Gastrocnemius medialis (tissue), 4 donors: ENCODE measurements around the gene ZNF789. TPM values are rescaled to one million over a fixed set of nuclear protein-coding genes. Genes with fewer than 3 reads are reported as not detected.

Experiments
- ATAC-seq, 2 donors: fragments of 150-250 bp; one replicate each; pipeline ENCODE4 v1.9.1; 2016
- DNase-seq, 2 donors: peaks; one replicate each; pipeline ENCODE4 v3.0.0-alpha.2; 2019
- H3K27ac ChIP-seq, 4 donors: fragments of 200-600 bp; sonication (generic); 1 replicate in 1 of 4; 2 replicates in 3 of 4; pipeline ENCODE4 v1.5.1; 2016 to 2018; ENCODE audit warnings: mild to moderate bottlenecking in 2 of 4, moderate library complexity in 1 of 4
- H3K27me3 ChIP-seq, 3 donors: fragments of 200-600 bp; sonication (generic) in 2 of 3; 1 replicate in 1 of 3; 2 replicates in 2 of 3; pipeline versions ENCODE4 v1.5.1 to v1.6.0; 2016 to 2019; ENCODE audit warnings: mild to moderate bottlenecking in 1 of 3, moderate library complexity in 1 of 3
- H3K36me3 ChIP-seq, 2 donors: fragments of 200-600 bp; sonication (generic) in 1 of 2; one replicate each; pipeline ENCODE4 v1.5.1; 2017 to 2018
- H3K4me1 ChIP-seq, 2 donors: fragments of 200-600 bp; sonication (generic) in 1 of 2; one replicate each; pipeline ENCODE4 v1.5.1; 2016 to 2017; ENCODE audit warnings: mild to moderate bottlenecking in 2 of 2
- H3K4me3 ChIP-seq, 4 donors: fragments of 200-600 bp; sonication (generic) in 3 of 4; 1 replicate in 1 of 4; 2 replicates in 3 of 4; pipeline ENCODE4 v1.5.1; 2016 to 2019; ENCODE audit warnings: mild to moderate bottlenecking in 2 of 4
- H3K9me3 ChIP-seq, 3 donors: fragments of 200-600 bp; sonication (generic) in 2 of 3; 1 replicate in 1 of 3; 2 replicates in 2 of 3; pipeline ENCODE4 v1.5.1; 2016 to 2019
- CTCF ChIP-seq, 5 experiments: fragments of 450-650 bp in 3 of 5; fragments of 200-600 bp in 2 of 5; sonication (generic) in 2 of 5; IDR thresholded peaks in 4 of 5; conservative IDR thresholded peaks in 1 of 5; 1 replicate in 4 of 5; 2 replicates in 1 of 5; pipeline ENCODE4 v1.5.1; 2016 to 2019; ENCODE audit warnings: antibody characterized with exemption in 5 of 5, mild to moderate bottlenecking in 3 of 5, moderate library complexity in 3 of 5
- POLR2A ChIP-seq, 2 donors: fragments of 450-650 bp; IDR thresholded peaks; one replicate each; pipeline ENCODE4 v1.6.1; 2017; ENCODE audit warnings: antibody characterized with exemption in 2 of 2, mild to moderate bottlenecking in 2 of 2, moderate library complexity in 2 of 2
- in situ Hi-C, 4 donors: fragments of 200-750 bp; cut with MboI; loops; one replicate each; pipeline versions ENCODE4 v1.15.0 to v1.8.0; 2017; ENCODE audit warnings: low sequenced_read_pairs in 4 of 4
- intact Hi-C: fragments of 100-400 bp; cut with DNase I; formaldehyde crosslinking; loops from one replicate; pipeline ENCODE4 v1.15.1; 2023; ENCODE audit warnings: low total_unique reads
- total RNA-seq, 4 donors: library from RNA; depleted of rRNA; stranded (reverse); fragments of >200 nt; gene quantifications; one replicate each; pipeline versions ENCODE4 v1.1.0 to v1.2.3, GENCODE V29; 2016

ZNF789 gene
- total RNA-seq, 4 donors from 2014 or later, result 1.2 to 2.8 (median 1.4) TPM

- TF ChIP-seq POLR2A (IDR thresholded peaks at IDR 0.05) (no peak), CTCF (IDR thresholded peaks at IDR 0.05 in 4 of 5, conservative IDR thresholded peaks at IDR 0.05 in 1 of 5) (no peak)
- DNase-seq, result no peak
- H3K9me3 ChIP-seq, result no peaks in the 10 kb centered on the region
- H3K36me3 ChIP-seq, result peaks cover 3 to 48% of the 10 kb centered on the region in 2 donors
- intact Hi-C loops (no loop called here), in situ Hi-C loops (no loop called here)
- no peaks in the 10 kb centered on the region for H3K27me3 ChIP-seq
- no peaks in the 10 kb centered on the region for H3K4me1 ChIP-seq
- ATAC-seq, result no peak
- no peak overlapping the region for H3K4me3 ChIP-seq
- no peak overlapping the region for H3K27ac ChIP-seq
These were observed 48.7 kb downstream of the ZNF789 start for GRCh38 chr7:99521399-99521798.

- Histone ChIP-seq H3K9me3 (peaks cover 0 to 17% (median 0%) of the 10 kb centered on the region in 3 donors), H3K4me1 (no peaks in the 10 kb centered on the region), H3K36me3 (peaks cover 3 to 64% of the 10 kb centered on the region in 2 donors), H3K27ac (no peak overlapping the region), H3K4me3 (no peak overlapping the region), H3K27me3 (no peaks in the 10 kb centered on the region)
- in situ Hi-C loops, result no loop called here
- DNase-seq, result no peak
- intact Hi-C loops, result no loop called here
- TF ChIP-seq POLR2A (IDR thresholded peaks at IDR 0.05) (no peak), CTCF (IDR thresholded peaks at IDR 0.05 in 4 of 5, conservative IDR thresholded peaks at IDR 0.05 in 1 of 5) (no peak)
- no peak for ATAC-seq
These were observed 53.2 kb downstream of the ZNF789 start for GRCh38 chr7:99525713-99526440.

- DNase-seq, result no peak
- Histone ChIP-seq H3K9me3 (peaks cover 0 to 39% (median 19%) of the 10 kb centered on the region in 3 donors), H3K4me3 (peak overlapping the region in 1 of 4 donors; percentile 31), H3K27ac (no peak overlapping the region), H3K4me1 (no peaks in the 10 kb centered on the region), H3K36me3 (peaks cover 9 to 71% of the 10 kb centered on the region in 2 donors), H3K27me3 (no peaks in the 10 kb centered on the region)
- in situ Hi-C loops, result no loop called here
- intact Hi-C loops, result no loop called here
- ATAC-seq, result no peak
- no peak for TF ChIP-seq POLR2A (IDR thresholded peaks at IDR 0.05)
- TF ChIP-seq CTCF (IDR thresholded peaks at IDR 0.05 in 4 of 5, conservative IDR thresholded peaks at IDR 0.05 in 1 of 5), result no peak
These were observed 58.7 kb downstream of the ZNF789 start for GRCh38 chr7:99531354-99531765.

- peaks cover 3 to 45% (median 23%) of the 10 kb centered on the region in 3 donors for H3K9me3 ChIP-seq
- intact Hi-C loops, result no loop called here
- in situ Hi-C loops, result no loop called here
- TF ChIP-seq POLR2A (IDR thresholded peaks at IDR 0.05) (no peak), CTCF (IDR thresholded peaks at IDR 0.05 in 4 of 5, conservative IDR thresholded peaks at IDR 0.05 in 1 of 5) (no peak)
- H3K4me3 ChIP-seq, result no peak overlapping the region
- DNase-seq, result no peak
- no peaks in the 10 kb centered on the region for H3K27me3 ChIP-seq
- no peaks in the 10 kb centered on the region for H3K4me1 ChIP-seq
- H3K27ac ChIP-seq, result no peak overlapping the region
- ATAC-seq, result no peak
- H3K36me3 ChIP-seq, result peaks cover 9 to 33% of the 10 kb centered on the region in 2 donors
These were observed 63.0 kb downstream of the ZNF789 start for GRCh38 chr7:99535667-99536066.

Other genes starting within 250 kb of the ZNF789 start
- not detected for gene MYH16, start 200.1 kb upstream of the ZNF789 start, total RNA-seq
- 10 to 100 TPM; 37.0 to 58.8 (median 44.1) TPM for gene ARPC1A, start 147.0 kb upstream of the ZNF789 start, total RNA-seq
- 10 to 100 TPM; 24.7 to 38.7 (median 30.8) TPM for gene ARPC1B, start 98.2 kb upstream of the ZNF789 start, total RNA-seq
- 100 to 1,000 TPM in 3 of 4 donors, 10 to 100 TPM in 1; 81.7 to 258 (median 198) TPM for gene PDAP1, start 64.3 kb upstream of the ZNF789 start, total RNA-seq
- 10 to 100 TPM; 23.3 to 46.8 (median 28.0) TPM for gene BUD31, start 63.9 kb upstream of the ZNF789 start, total RNA-seq
- 10 to 100 TPM in 2 of 4 donors, 1 to 10 TPM in 2; 7.8 to 14.1 (median 10.9) TPM for gene PTCD1, start 34.1 kb upstream of the ZNF789 start, total RNA-seq
- 10 to 100 TPM; 21.4 to 40.4 (median 26.1) TPM for gene CPSF4, start 33.9 kb upstream of the ZNF789 start, total RNA-seq
- gene ATP5MF, start 6.7 kb upstream of the ZNF789 start, total RNA-seq, result 1,000 to 10,000 TPM; 2,310 to 4,128 (median 2,801) TPM
- 10 to 100 TPM; 14.2 to 19.2 (median 15.7) TPM for gene ZNF394, start 27.4 kb downstream of the ZNF789 start, total RNA-seq
- 10 to 100 TPM in 3 of 4 donors, 1 to 10 TPM in 1; 7.3 to 12.3 (median 10.5) TPM for gene ZKSCAN5, start 31.8 kb downstream of the ZNF789 start, total RNA-seq
- 1 to 10 TPM; 2.3 to 5.7 (median 3.8) TPM for gene FAM200A, start 79.2 kb downstream of the ZNF789 start, total RNA-seq
- gene ZNF655, start 85.8 kb downstream of the ZNF789 start, total RNA-seq, result 10 to 100 TPM; 41.5 to 85.1 (median 56.5) TPM
- gene TMEM225B, start 125.4 kb downstream of the ZNF789 start, total RNA-seq, result not detected
- 1 to 10 TPM; 6.0 to 7.9 (median 7.2) TPM for gene ZSCAN25, start 144.1 kb downstream of the ZNF789 start, total RNA-seq
- 1 to 10 TPM in 2 of 4 donors, under 1 TPM in 1, not detected in 1; 0.70 to 9.2 (median 1.8) TPM for gene CYP3A5, start 207.1 kb downstream of the ZNF789 start, total RNA-seq